Measurements from ENCODE around the gene JUNB.

DNA sequence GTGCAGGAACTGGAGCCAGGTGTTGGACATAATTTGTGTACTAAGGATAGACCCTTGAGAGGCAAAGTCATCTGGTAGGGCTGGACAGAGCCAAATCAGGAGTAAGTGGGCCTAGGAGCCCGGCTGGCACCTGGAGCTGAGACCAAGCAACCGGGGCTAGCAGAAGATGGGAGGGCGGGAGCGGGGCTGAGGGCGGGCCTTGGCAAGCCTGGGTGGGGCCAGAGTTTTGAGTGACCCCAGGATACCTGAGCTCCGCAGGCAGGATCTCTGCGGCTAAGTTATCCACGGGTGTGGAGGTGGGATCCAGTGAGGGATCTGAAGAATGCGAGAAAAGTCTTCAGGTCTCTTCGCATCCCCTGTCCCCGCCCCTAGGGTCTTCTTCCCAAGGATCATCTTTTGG is 24.1 kb upstream of the JUNB start:
- TF ChIP-seq, protein P1, sequence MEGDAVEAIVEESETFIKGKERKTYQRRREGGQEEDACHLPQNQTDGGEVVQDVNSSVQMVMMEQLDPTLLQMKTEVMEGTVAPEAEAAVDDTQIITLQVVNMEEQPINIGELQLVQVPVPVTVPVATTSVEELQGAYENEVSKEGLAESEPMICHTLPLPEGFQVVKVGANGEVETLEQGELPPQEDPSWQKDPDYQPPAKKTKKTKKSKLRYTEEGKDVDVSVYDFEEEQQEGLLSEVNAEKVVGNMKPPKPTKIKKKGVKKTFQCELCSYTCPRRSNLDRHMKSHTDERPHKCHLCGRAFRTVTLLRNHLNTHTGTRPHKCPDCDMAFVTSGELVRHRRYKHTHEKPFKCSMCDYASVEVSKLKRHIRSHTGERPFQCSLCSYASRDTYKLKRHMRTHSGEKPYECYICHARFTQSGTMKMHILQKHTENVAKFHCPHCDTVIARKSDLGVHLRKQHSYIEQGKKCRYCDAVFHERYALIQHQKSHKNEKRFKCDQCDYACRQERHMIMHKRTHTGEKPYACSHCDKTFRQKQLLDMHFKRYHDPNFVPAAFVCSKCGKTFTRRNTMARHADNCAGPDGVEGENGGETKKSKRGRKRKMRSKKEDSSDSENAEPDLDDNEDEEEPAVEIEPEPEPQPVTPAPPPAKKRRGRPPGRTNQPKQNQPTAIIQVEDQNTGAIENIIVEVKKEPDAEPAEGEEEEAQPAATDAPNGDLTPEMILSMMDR (IDR thresholded peaks at IDR 0.05; ENCODE audit: low read length), result no peak
- no peak for TF ChIP-seq EZH2 (optimal IDR thresholded peaks at IDR 0.05; ENCODE audit: low read depth, low read length)
